HepG2 (cell line): ENCODE data around the gene TAS1R1. TPM values are rescaled to one million over a fixed set of nuclear protein-coding genes. Genes with fewer than 3 reads are reported as not detected.
A peak's percentile ranks its signal among the peaks of the same experiment; 100 is the strongest.

ENCODE experiments used
- FOSL1 ChIP-seq: sonication (generic); formaldehyde crosslinking; IDR thresholded peaks from 2 replicates; pipeline ENCODE4 v1.9.0; 2021; ENCODE audit warnings: missing genetic modification reagents, borderline replicate concordance
- FOXO1 ChIP-seq: sonication (generic); formaldehyde crosslinking; IDR thresholded peaks from 2 replicates; pipeline ENCODE4 v1.4.0; 2020; ENCODE audit warnings: missing genetic modification reagents
- GPN1 ChIP-seq: sonication (generic); formaldehyde crosslinking; IDR thresholded peaks from 2 replicates; pipeline ENCODE4 v1.5.1; 2020; ENCODE audit warnings: missing genetic modification reagents, borderline replicate concordance
- HHEX ChIP-seq: IDR thresholded peaks from 2 replicates; pipeline ENCODE4 v1.6.1; 2016; ENCODE audit warnings: control low read depth
- KDM5A ChIP-seq: fragments of 200-600 bp; sonication (generic); IDR thresholded peaks from 2 replicates; pipeline ENCODE4 v1.7.0; 2018; ENCODE audit warnings: antibody characterized with exemption, mild to moderate bottlenecking, low read length, borderline replicate concordance
- MIER3 ChIP-seq: IDR thresholded peaks from 2 replicates; pipeline ENCODE4 v1.6.1; 2016; ENCODE audit warnings: missing compliant biosample characterization, borderline replicate concordance
- ONECUT2 ChIP-seq: sonication (generic); formaldehyde crosslinking; IDR thresholded peaks from 2 replicates; pipeline ENCODE4 v1.4.0; 2020; ENCODE audit warnings: missing genetic modification reagents
- PLRG1 ChIP-seq: fragments of 450-650 bp; conservative IDR thresholded peaks from 2 replicates; pipeline ENCODE4 v1.6.1; 2016
- POLR2A ChIP-seq, 2 experiments: IDR thresholded peaks; 2 replicates each; pipeline ENCODE4 v1.6.1; 2011; ENCODE audit warnings: low read depth in 2 of 2, low read length in 2 of 2, mild to moderate bottlenecking in 1 of 2, moderate library complexity in 1 of 2; ENCODE audit not compliant: insufficient read depth in 1 of 2
- PPARG ChIP-seq: conservative IDR thresholded peaks from 2 replicates; pipeline ENCODE4 v1.6.1; 2016; ENCODE audit warnings: missing biosample characterization, missing genetic modification reagents
- PTBP1 ChIP-seq: fragments of 200-400 bp; formaldehyde crosslinking; IDR thresholded peaks from 2 replicates; pipeline ENCODE4 v1.6.1; 2018; ENCODE audit warnings: low read length, low read depth; ENCODE audit not compliant: poor library complexity, severe bottlenecking
- RFX5 ChIP-seq: IDR thresholded peaks from 2 replicates; pipeline ENCODE4 v1.6.1; 2011; ENCODE audit warnings: low read depth, low read length, improper control_type of control experiment
- ZNF274 ChIP-seq: sonication (generic); formaldehyde crosslinking; IDR thresholded peaks from 2 replicates; pipeline ENCODE4 v1.5.1; 2020; ENCODE audit warnings: mild to moderate bottlenecking, missing genetic modification reagents
- ZNF383 ChIP-seq: sonication (generic); formaldehyde crosslinking; IDR thresholded peaks from 2 replicates; pipeline ENCODE4 v1.4.0; 2020; ENCODE audit warnings: missing genetic modification reagents, mild to moderate bottlenecking, borderline replicate concordance
- ZNF510 ChIP-seq: sonication (generic); formaldehyde crosslinking; IDR thresholded peaks from 2 replicates; pipeline ENCODE4 v1.4.0; 2020; ENCODE audit warnings: low read depth, mild to moderate bottlenecking, missing genetic modification reagents
- ZNF615 ChIP-seq: sonication (generic); formaldehyde crosslinking; IDR thresholded peaks from 2 replicates; pipeline ENCODE4 v1.5.0; 2020; ENCODE audit warnings: mild to moderate bottlenecking, missing genetic modification reagents, borderline replicate concordance
- polyA plus RNA-seq, 8 experiments: library from polyadenylated mRNA; depleted of rRNA in 3 of 8; stranded (reverse) in 7 of 8; unstranded in 1 of 8; fragments of >200 nt; fragmentation: Illumina TruSeq in 4 of 8; extraction: Trizol in 4 of 8; gene quantifications; 2 replicates each; pipeline versions ENCODE4 v1.2.1 to v1.2.3, GENCODE V29; 2011 to 2016; ENCODE audit warnings: low read depth in 4 of 8, missing spikeins in 1 of 8, mixed read lengths in 1 of 8; ENCODE audit not compliant: insufficient read depth in 1 of 8
- total RNA-seq, 5 experiments: library from RNA; depleted of rRNA; stranded (reverse); fragments of >200 nt; fragmentation: Illumina TruSeq; extraction: Trizol; gene quantifications; 2 replicates each; pipeline ENCODE4 v1.2.3, GENCODE V29; 2016; ENCODE audit warnings: low read depth in 1 of 5
- TF ChIP-seq, protein P1 (sequence below): sonication (generic); formaldehyde crosslinking; IDR thresholded peaks from 2 replicates; pipeline ENCODE4 v1.4.0; 2020; ENCODE audit warnings: missing genetic modification reagents
- TF ChIP-seq, protein P2 (sequence below): sonication (generic); formaldehyde crosslinking; conservative IDR thresholded peaks from 2 replicates; pipeline ENCODE4 v1.4.0; 2020; ENCODE audit warnings: mild to moderate bottlenecking, missing genetic modification reagents, moderate library complexity
- TF ChIP-seq, protein P3 (sequence below): sonication (generic); formaldehyde crosslinking; IDR thresholded peaks from 2 replicates; pipeline ENCODE4 v1.8.1; 2023; ENCODE audit warnings: mild to moderate bottlenecking, inconsistent platforms, moderate library complexity, missing genetic modification reagents, borderline replicate concordance
- TF ChIP-seq, protein P4 (sequence below): sonication (generic); formaldehyde crosslinking; IDR thresholded peaks from 2 replicates; pipeline ENCODE4 v1.4.0; 2020; ENCODE audit warnings: missing genetic modification reagents

TAS1R1 gene
- total and polyA plus RNA-seq, 2 of the 13 experiments (the other 11 are each of a cell fraction or from before 2014, with no cell fraction given) = 1.4 to 1.6 TPM

DNA sequence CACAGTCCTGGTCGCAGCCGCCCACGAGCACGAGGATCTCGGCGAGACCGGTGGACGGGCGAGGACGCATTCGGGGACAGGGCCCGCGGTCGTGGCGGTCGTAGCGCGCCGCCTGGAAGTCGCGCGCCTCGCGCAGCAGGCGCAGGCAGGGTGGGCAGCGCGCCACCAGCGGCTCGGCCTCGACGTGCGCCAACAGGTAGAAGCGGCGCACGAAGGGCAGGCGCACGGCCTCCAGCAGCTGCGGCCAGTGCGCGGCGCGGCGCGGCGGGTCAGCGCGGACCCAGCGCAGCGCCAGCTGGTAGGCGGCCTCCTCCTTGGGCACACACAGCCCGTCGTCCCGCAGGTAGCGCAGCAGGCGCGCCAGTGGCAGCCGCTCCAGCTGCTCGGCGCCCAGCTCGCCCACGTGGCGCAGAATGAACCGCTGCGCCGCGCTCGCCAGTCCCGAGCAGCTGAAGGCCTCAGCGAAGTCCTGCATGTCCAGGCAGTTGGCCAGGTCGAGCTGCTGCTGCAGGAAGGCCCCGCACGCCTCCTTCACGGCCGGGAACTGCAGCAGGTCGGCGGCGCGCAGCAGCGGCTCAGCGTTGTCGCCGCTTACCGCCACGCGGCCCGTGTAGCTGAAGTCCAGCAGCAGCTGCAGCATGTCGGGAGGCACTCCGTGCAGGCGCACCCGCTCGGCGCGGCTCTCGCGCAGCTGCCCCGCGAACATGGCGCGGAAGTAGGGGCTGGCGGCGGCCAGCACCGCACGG, 47.0 kb downstream of the TAS1R1 start (continued):
- TF ChIP-seq, protein P1, sequence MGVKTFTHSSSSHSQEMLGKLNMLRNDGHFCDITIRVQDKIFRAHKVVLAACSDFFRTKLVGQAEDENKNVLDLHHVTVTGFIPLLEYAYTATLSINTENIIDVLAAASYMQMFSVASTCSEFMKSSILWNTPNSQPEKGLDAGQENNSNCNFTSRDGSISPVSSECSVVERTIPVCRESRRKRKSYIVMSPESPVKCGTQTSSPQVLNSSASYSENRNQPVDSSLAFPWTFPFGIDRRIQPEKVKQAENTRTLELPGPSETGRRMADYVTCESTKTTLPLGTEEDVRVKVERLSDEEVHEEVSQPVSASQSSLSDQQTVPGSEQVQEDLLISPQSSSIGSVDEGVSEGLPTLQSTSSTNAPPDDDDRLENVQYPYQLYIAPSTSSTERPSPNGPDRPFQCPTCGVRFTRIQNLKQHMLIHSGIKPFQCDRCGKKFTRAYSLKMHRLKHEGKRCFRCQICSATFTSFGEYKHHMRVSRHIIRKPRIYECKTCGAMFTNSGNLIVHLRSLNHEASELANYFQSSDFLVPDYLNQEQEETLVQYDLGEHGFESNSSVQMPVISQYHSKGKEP (CRISPR knock-in tag) = no peak
- TF ChIP-seq MIER3 (no peak), FOXO1 (CRISPR knock-in tag) (no peak), PPARG (CRISPR knock-in tag) (no peak), GPN1 (CRISPR knock-in tag) (no peak; the same call in 1 of the 2 replicates), PLRG1 (no peak), ZNF615 (CRISPR knock-in tag) (no peak), FOSL1 (no peak), HHEX (CRISPR knock-in tag) (no peak), ZNF383 (CRISPR knock-in tag) (no peak), PTBP1 (peak; percentile 19), ZNF274 (no peak; the same call in 1 of the 2 replicates), ZNF510 (CRISPR knock-in tag) (no peak), KDM5A (no peak), RFX5 (no peak), POLR2A (IDR thresholded peaks at IDR 0.05; ENCODE audit: insufficient read depth in 1 of 2, low read depth in 2 of 2, low read length in 2 of 2) (no peak), ONECUT2 (no peak)
- TF ChIP-seq, protein P2, sequence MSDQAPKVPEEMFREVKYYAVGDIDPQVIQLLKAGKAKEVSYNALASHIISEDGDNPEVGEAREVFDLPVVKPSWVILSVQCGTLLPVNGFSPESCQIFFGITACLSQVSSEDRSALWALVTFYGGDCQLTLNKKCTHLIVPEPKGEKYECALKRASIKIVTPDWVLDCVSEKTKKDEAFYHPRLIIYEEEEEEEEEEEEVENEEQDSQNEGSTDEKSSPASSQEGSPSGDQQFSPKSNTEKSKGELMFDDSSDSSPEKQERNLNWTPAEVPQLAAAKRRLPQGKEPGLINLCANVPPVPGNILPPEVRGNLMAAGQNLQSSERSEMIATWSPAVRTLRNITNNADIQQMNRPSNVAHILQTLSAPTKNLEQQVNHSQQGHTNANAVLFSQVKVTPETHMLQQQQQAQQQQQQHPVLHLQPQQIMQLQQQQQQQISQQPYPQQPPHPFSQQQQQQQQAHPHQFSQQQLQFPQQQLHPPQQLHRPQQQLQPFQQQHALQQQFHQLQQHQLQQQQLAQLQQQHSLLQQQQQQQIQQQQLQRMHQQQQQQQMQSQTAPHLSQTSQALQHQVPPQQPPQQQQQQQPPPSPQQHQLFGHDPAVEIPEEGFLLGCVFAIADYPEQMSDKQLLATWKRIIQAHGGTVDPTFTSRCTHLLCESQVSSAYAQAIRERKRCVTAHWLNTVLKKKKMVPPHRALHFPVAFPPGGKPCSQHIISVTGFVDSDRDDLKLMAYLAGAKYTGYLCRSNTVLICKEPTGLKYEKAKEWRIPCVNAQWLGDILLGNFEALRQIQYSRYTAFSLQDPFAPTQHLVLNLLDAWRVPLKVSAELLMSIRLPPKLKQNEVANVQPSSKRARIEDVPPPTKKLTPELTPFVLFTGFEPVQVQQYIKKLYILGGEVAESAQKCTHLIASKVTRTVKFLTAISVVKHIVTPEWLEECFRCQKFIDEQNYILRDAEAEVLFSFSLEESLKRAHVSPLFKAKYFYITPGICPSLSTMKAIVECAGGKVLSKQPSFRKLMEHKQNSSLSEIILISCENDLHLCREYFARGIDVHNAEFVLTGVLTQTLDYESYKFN (CRISPR knock-in tag) = no peak
- TF ChIP-seq, protein P3, sequence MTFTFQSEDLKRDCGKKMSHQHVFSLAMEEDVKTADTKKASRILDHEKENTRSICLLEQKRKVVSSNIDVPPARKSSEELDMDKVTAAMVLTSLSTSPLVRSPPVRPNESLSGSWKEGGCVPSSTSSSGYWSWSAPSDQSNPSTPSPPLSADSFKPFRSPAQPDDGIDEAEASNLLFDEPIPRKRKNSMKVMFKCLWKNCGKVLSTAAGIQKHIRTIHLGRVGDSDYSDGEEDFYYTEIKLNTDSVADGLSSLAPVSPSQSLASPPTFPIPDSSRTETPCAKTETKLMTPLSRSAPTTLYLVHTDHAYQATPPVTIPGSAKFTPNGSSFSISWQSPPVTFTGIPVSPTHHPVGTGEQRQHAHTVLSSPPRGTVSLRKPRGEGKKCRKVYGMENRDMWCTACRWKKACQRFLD (CRISPR knock-in tag) = no peak
- TF ChIP-seq, protein P4, sequence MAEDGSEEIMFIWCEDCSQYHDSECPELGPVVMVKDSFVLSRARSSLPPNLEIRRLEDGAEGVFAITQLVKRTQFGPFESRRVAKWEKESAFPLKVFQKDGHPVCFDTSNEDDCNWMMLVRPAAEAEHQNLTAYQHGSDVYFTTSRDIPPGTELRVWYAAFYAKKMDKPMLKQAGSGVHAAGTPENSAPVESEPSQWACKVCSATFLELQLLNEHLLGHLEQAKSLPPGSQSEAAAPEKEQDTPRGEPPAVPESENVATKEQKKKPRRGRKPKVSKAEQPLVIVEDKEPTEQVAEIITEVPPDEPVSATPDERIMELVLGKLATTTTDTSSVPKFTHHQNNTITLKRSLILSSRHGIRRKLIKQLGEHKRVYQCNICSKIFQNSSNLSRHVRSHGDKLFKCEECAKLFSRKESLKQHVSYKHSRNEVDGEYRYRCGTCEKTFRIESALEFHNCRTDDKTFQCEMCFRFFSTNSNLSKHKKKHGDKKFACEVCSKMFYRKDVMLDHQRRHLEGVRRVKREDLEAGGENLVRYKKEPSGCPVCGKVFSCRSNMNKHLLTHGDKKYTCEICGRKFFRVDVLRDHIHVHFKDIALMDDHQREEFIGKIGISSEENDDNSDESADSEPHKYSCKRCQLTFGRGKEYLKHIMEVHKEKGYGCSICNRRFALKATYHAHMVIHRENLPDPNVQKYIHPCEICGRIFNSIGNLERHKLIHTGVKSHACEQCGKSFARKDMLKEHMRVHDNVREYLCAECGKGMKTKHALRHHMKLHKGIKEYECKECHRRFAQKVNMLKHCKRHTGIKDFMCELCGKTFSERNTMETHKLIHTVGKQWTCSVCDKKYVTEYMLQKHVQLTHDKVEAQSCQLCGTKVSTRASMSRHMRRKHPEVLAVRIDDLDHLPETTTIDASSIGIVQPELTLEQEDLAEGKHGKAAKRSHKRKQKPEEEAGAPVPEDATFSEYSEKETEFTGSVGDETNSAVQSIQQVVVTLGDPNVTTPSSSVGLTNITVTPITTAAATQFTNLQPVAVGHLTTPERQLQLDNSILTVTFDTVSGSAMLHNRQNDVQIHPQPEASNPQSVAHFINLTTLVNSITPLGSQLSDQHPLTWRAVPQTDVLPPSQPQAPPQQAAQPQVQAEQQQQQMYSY (CRISPR knock-in tag) = 0 out of 2 replicates have a peak, but pooled peaks have one; percentile 33
